NCI-H2029 (cell line): Measurements from ENCODE around the gene NEDD9.

Experiments used
- DNase-seq: peaks from one replicate; lab custom pipeline; 2025; lab: John Stamatoyannopoulos, UW

NEDD9 gene

GRCh38 chr6:11260249-11261038, 28.0 kb upstream of the NEDD9 start:
- DNase-seq, result no peak

- no peak for DNase-seq
Measured at GRCh38 chr6:11258260-11259237, 26.1 kb upstream of the NEDD9 start.

GRCh38 chr6:11255610-11256009, 23.1 kb upstream of the NEDD9 start:
- no peak for DNase-seq

- DNase-seq, result no peak
Measured at GRCh38 chr6:11253594-11253993, 21.1 kb upstream of the NEDD9 start.

- DNase-seq, result no peak
Measured at GRCh38 chr6:11251553-11252360, 19.3 kb upstream of the NEDD9 start.

GRCh38 chr6:11250108-11250507, 17.6 kb upstream of the NEDD9 start:
- DNase-seq, result no peak

- peak; percentile 54 for DNase-seq
Measured at GRCh38 chr6:11248974-11249761, 16.7 kb upstream of the NEDD9 start.

- no peak for DNase-seq
Measured at GRCh38 chr6:11246722-11247121, 14.3 kb upstream of the NEDD9 start.

GRCh38 chr6:11245381-11246256, 13.2 kb upstream of the NEDD9 start:
- DNase-seq, result no peak

- no peak for DNase-seq
Measured at GRCh38 chr6:11244387-11245126, 12.1 kb upstream of the NEDD9 start.

- DNase-seq, result no peak
Measured at GRCh38 chr6:11243861-11244260, 11.4 kb upstream of the NEDD9 start.

- no peak for DNase-seq
Measured at GRCh38 chr6:11242711-11243110, 10.2 kb upstream of the NEDD9 start.

GRCh38 chr6:11241793-11242201, 9.3 kb upstream of the NEDD9 start:
- no peak for DNase-seq

GRCh38 chr6:11241154-11241792, 8.8 kb upstream of the NEDD9 start:
- no peak for DNase-seq

- no peak for DNase-seq
Measured at GRCh38 chr6:11237956-11238355, 5.5 kb upstream of the NEDD9 start.

GRCh38 chr6:11237428-11237827, 5.0 kb upstream of the NEDD9 start:
- no peak for DNase-seq

- no peak for DNase-seq
Measured at GRCh38 chr6:11236915-11237314, 4.4 kb upstream of the NEDD9 start.

GRCh38 chr6:11236076-11236750, 3.7 kb upstream of the NEDD9 start:
- peak; percentile 20 for DNase-seq
